ENCODE results near the gene SYNDIG1. TPM values are rescaled to one million over a fixed set of nuclear protein-coding genes. Genes with fewer than 3 reads are reported as not detected.

Gene SYNDIG1
- total RNA-seq, 1 experiment from 2014 or later, result not detected

- Mint-ChIP-seq H3K27me3 (ENCODE audit: insufficient read depth, unreplicated experiment) (peaks cover 24% of the 10 kb centered on the region), H3K36me3 (ENCODE audit: insufficient read depth, unreplicated experiment) (no peaks in the 10 kb centered on the region), H3K4me3 (ENCODE audit: unreplicated experiment) (no peak overlapping the region), H3K27ac (ENCODE audit: unreplicated experiment) (no peak overlapping the region), H3K4me1 (ENCODE audit: low read depth, unreplicated experiment) (no peaks in the 10 kb centered on the region), H3K9me3 (ENCODE audit: unreplicated experiment) (no peaks in the 10 kb centered on the region)
- H3K27me3 ChIP-seq (replicated peaks; ENCODE audit: control insufficient read depth, insufficient read depth, low read length), result peaks cover 2% of the 10 kb centered on the region
- BruUV-seq (replicated peaks), result no TSS peak
- ChIA-PET CTCF (no interaction called here), POLR2A (no interaction called here)
- no peak overlapping the region for H3K4me3 ChIP-seq (ENCODE audit: low read depth, low read length)
- TF ChIP-seq CTCF (IDR thresholded peaks at IDR 0.05; ENCODE audit: insufficient read depth in 1 of 2, low read depth in 1 of 2, low read length in 1 of 2, severe bottlenecking in 1 of 2, unreplicated experiment in 1 of 2), result no peak
- no peaks in the 10 kb centered on the region for H3K36me3 ChIP-seq (ENCODE audit: control insufficient read depth, insufficient read depth, low read length)
- H3K9me3 ChIP-seq, result no peaks in the 10 kb centered on the region
- DNase-seq, result no peak
- intact Hi-C loops (cut with micrococcal nuclease; ENCODE audit: unreplicated experiment), result no loop called here
- no peaks in the 10 kb centered on the region for H3K4me1 ChIP-seq
Measured at GRCh38 chr20:24610341-24611115, 141.1 kb downstream of the SYNDIG1 start.

GRCh38 chr20:24611360-24612140 lies 142.1 kb downstream of the SYNDIG1 start:
- no TSS peak for BruUV-seq (replicated peaks)
- no peak for TF ChIP-seq CTCF (IDR thresholded peaks at IDR 0.05; ENCODE audit: insufficient read depth in 1 of 2, low read depth in 1 of 2, low read length in 1 of 2, severe bottlenecking in 1 of 2, unreplicated experiment in 1 of 2)
- Histone ChIP-seq H3K36me3 (ENCODE audit: control insufficient read depth, insufficient read depth, low read length) (no peaks in the 10 kb centered on the region), H3K27me3 (replicated peaks; ENCODE audit: control insufficient read depth, insufficient read depth, low read length) (peaks cover 2% of the 10 kb centered on the region), H3K9me3 (no peaks in the 10 kb centered on the region), H3K4me1 (no peaks in the 10 kb centered on the region), H3K4me3 (ENCODE audit: low read depth, low read length) (no peak overlapping the region)
- Mint-ChIP-seq H3K36me3 (ENCODE audit: insufficient read depth, unreplicated experiment) (no peaks in the 10 kb centered on the region), H3K27me3 (ENCODE audit: insufficient read depth, unreplicated experiment) (peaks cover 21% of the 10 kb centered on the region), H3K9me3 (ENCODE audit: unreplicated experiment) (no peaks in the 10 kb centered on the region), H3K4me3 (ENCODE audit: unreplicated experiment) (no peak overlapping the region), H3K4me1 (ENCODE audit: low read depth, unreplicated experiment) (no peaks in the 10 kb centered on the region), H3K27ac (ENCODE audit: unreplicated experiment) (no peak overlapping the region)
- no peak for DNase-seq
- intact Hi-C loops (cut with micrococcal nuclease; ENCODE audit: unreplicated experiment), result no loop called here
- ChIA-PET POLR2A (no interaction called here), CTCF (no interaction called here)

- Mint-ChIP-seq H3K27ac (ENCODE audit: unreplicated experiment) (no peak overlapping the region), H3K9me3 (ENCODE audit: unreplicated experiment) (no peaks in the 10 kb centered on the region), H3K4me1 (ENCODE audit: low read depth, unreplicated experiment) (no peaks in the 10 kb centered on the region), H3K4me3 (ENCODE audit: unreplicated experiment) (no peak overlapping the region), H3K27me3 (ENCODE audit: insufficient read depth, unreplicated experiment) (peaks cover 24% of the 10 kb centered on the region), H3K36me3 (ENCODE audit: insufficient read depth, unreplicated experiment) (no peaks in the 10 kb centered on the region)
- H3K9me3 ChIP-seq, result no peaks in the 10 kb centered on the region
- no peak overlapping the region for H3K4me3 ChIP-seq (ENCODE audit: low read depth, low read length)
- intact Hi-C loops (cut with micrococcal nuclease; ENCODE audit: unreplicated experiment), result no loop called here
- H3K4me1 ChIP-seq, result no peaks in the 10 kb centered on the region
- H3K36me3 ChIP-seq (ENCODE audit: control insufficient read depth, insufficient read depth, low read length), result no peaks in the 10 kb centered on the region
- no TSS peak for BruUV-seq (replicated peaks)
- peaks cover 2% of the 10 kb centered on the region for H3K27me3 ChIP-seq (replicated peaks; ENCODE audit: control insufficient read depth, insufficient read depth, low read length)
- DNase-seq, result no peak
- CTCF ChIA-PET, result no interaction called here
- TF ChIP-seq CTCF (IDR thresholded peaks at IDR 0.05; ENCODE audit: insufficient read depth in 1 of 2, low read depth in 1 of 2, low read length in 1 of 2, severe bottlenecking in 1 of 2, unreplicated experiment in 1 of 2), result no peak
- POLR2A ChIA-PET, result no interaction called here
Measured at GRCh38 chr20:24612799-24613775, 143.7 kb downstream of the SYNDIG1 start.
